ENCODE measurements around the gene POP4. TPM values are rescaled to one million over a fixed set of nuclear protein-coding genes. Genes with fewer than 3 reads are reported as not detected.

Gene POP4
- total RNA-seq, 2 donors from 2014 or later = 36.3 to 40.8 TPM

GRCh38 chr19:29662604-29663404 lies 56.7 kb downstream of the POP4 start:
- Histone ChIP-seq H3K4me1 (peaks cover 0 to 56% of the 10 kb centered on the region in 2 donors), H3K27me3 (no peaks in the 10 kb centered on the region), H3K9me3 (no peaks in the 10 kb centered on the region), H3K36me3 (peaks cover 4% of the 10 kb centered on the region), H3K4me3 (peak overlapping the region; percentile 0 to 13), H3K27ac (peak overlapping the region; percentile 94 to 96)
- no peak for TF ChIP-seq CTCF (IDR thresholded peaks at IDR 0.05)
- peak; percentile 89 for DNase-seq (ENCODE audit: low spot score)

DNA sequence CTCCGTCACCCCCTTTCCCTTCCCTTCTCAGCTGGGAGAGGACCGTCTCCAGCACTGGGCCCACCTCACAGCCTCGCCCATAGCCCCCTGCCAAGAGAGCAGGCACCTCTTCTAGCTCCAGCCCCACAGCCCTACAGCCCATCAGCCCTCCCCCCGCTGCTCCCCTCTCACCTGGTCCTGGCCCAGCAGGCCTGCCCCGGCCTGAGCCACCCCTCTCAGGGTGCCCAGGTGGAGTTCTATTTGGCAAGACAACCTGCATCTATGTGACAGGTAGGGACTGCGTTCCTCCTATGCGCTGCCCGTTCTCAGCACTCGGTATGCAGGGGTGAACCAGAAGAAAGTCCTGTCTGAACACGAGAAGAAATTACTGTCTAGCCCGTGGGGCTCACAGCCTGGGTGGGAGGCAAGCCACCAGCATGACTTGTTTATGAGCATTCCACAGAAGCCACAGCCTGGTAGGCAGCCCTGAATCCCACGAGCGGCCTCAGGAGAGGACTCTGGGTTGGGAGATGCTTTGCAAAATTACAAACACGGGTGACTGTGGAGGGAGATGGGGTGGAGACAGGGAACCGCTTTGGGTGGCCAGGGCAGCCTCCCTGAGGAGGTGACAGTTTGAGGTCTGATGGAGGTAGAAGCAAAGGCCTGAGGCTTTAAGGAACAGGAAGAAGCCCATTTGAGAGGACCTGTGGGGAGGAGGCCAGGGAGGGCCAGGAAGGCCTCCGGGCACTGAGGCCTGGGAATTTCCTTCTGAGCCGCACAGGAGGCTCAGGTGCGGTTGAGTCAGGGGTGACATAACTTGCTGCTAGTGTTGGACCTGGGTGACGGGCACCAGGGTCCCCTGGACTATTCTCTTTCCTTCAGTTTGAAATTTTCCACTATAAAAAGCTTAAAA lies 58.0 kb downstream of the POP4 start:
- no peak for DNase-seq (ENCODE audit: low spot score)
- TF ChIP-seq CTCF (IDR thresholded peaks at IDR 0.05) = no peak
- peak overlapping the region; percentile 94 to 96 for H3K27ac ChIP-seq
- peaks cover 4% of the 10 kb centered on the region for H3K36me3 ChIP-seq
- no peaks in the 10 kb centered on the region for H3K27me3 ChIP-seq
- no peaks in the 10 kb centered on the region for H3K9me3 ChIP-seq
- H3K4me1 ChIP-seq = peaks cover 0 to 69% of the 10 kb centered on the region in 2 donors
- H3K4me3 ChIP-seq = no peak overlapping the region

GRCh38 chr19:29664753-29665214 lies 58.7 kb downstream of the POP4 start:
- H3K4me3 ChIP-seq = peak overlapping the region; percentile 87 to 89
- H3K4me1 ChIP-seq = peaks cover 0 to 76% of the 10 kb centered on the region in 2 donors
- TF ChIP-seq CTCF (IDR thresholded peaks at IDR 0.05) = peak in 1 of 2 donors; percentile 59
- DNase-seq (ENCODE audit: low spot score) = no peak
- H3K27me3 ChIP-seq = no peaks in the 10 kb centered on the region
- H3K27ac ChIP-seq = peak overlapping the region; percentile 94 to 96
- no peaks in the 10 kb centered on the region for H3K9me3 ChIP-seq
- H3K36me3 ChIP-seq = peaks cover 4% of the 10 kb centered on the region

DNA sequence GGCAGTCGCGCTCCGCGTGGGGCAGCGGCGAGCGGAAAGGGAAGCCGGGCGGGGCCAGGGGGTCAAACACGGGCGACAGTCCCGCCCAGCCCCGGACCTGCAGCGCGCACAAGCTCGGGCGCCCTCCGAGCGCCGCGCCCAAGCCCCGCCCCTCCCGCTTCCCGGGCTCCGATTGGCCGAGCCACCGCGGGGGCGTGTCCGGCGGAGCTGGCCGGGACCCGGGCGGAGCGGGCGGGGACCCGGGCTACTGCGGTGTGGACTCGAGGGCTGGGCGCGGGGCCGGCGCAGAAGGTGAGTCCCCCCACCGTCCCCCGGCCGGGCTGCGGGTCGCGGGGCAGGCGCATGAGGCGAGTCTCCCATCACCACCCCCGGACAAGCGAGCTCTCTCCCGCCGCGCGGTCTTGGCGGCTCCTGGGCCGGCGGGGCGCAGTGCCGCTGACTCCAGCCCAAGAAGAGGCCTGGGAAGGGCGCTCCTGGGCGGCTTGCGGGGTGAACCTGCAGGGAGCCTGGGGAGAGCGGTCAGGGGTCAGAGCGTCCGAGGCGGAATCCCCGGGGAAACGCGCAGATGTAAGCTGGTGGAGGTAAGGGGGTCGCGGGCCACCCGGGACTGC lies 59.2 kb downstream of the POP4 start, which contains the start of gene PLEKHF1:
Gene PLEKHF1, plus strand, starts transcription at position 247 of the 611 bp plus-strand sequence. CDS start 8,379 bp downstream, outside the sequence.
- peaks cover 0 to 76% of the 10 kb centered on the region in 2 donors for H3K4me1 ChIP-seq
- H3K36me3 ChIP-seq = peaks cover 4% of the 10 kb centered on the region
- peak within 1 kb of the TSS; percentile 94 to 96 for H3K27ac ChIP-seq
- no peaks in the 10 kb centered on the region for H3K9me3 ChIP-seq
- peak; percentile 92 for DNase-seq (ENCODE audit: low spot score)
- peak within 1 kb of the TSS; percentile 87 to 89 for H3K4me3 ChIP-seq
- H3K27me3 ChIP-seq = no peaks in the 10 kb centered on the region
- TF ChIP-seq CTCF (IDR thresholded peaks at IDR 0.05) = no peak

DNA sequence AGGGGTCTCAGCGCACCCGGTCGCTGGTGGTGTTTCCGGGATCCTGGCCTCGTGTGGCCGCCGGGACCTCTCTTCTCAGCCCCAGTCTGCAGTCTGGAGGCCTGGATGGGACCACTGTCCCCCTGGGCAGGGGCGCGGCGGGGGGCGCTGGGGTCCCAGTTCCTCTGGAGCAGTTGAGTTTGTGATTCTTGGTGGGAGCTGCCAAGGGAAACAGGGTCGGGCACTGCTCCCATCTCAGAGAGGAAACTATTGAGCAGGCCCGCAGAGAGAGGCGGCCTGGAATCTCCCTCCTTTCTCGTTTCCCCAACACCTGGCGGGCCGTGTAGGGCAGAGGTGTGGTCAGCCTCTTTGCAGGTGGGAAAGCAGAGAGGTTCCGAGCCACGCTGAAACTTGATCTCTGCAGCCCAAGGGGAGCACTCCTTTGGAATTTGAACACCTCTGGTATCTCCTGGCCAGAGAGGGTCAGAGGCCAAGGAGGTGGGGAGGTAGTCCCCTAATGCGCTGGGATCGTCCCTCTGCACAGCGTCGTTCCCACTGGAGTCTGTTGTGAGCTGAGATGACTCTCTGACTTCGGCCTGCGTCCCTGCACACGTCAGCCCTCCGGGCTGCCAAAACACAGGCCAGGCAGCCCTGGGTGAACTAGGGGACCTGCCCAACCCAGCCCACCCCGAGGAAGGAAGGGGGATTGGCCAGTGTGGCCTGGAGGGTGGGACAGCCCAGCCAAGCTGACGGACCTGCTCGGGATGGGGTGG lies 59.9 kb downstream of the POP4 start:
- Histone ChIP-seq H3K27me3 (no peaks in the 10 kb centered on the region), H3K4me3 (peak overlapping the region; percentile 87 to 89), H3K9me3 (no peaks in the 10 kb centered on the region), H3K27ac (peak overlapping the region; percentile 94 to 96), H3K36me3 (peaks cover 4% of the 10 kb centered on the region), H3K4me1 (peaks cover 0 to 75% of the 10 kb centered on the region in 2 donors)
- TF ChIP-seq CTCF (IDR thresholded peaks at IDR 0.05) = no peak
- peak; percentile 83 for DNase-seq (ENCODE audit: low spot score)
